H9 (cell line): ENCODE data around the gene ASB15. TPM values are rescaled to one million over a fixed set of nuclear protein-coding genes. Genes with fewer than 3 reads are reported as not detected.

ENCODE experiments used
- DNase-seq: peaks from one replicate; pipeline ENCODE4 v3.0.0-alpha.2; 2017
- H2AFZ ChIP-seq: one replicate; pipeline ENCODE4 v1.6.1; 2013; ENCODE audit warnings: mild to moderate bottlenecking, low read length, control low read depth, moderate library complexity
- H2AK5ac ChIP-seq: 2 replicates; pipeline ENCODE4 v1.6.1; 2013; ENCODE audit warnings: low read length, control low read depth, mixed read lengths; ENCODE audit not compliant: insufficient read length
- H2BK120ac ChIP-seq: one replicate; pipeline ENCODE4 v1.6.1; 2013; ENCODE audit warnings: low read depth, mild to moderate bottlenecking, low read length, control low read depth, inconsistent platforms; ENCODE audit not compliant: poor library complexity, severe bottlenecking
- H2BK12ac ChIP-seq: 2 replicates; pipeline ENCODE4 v1.6.1; 2013; ENCODE audit warnings: low read length, control low read depth, mixed read lengths, low read depth; ENCODE audit not compliant: insufficient read length
- H2BK15ac ChIP-seq: 2 replicates; pipeline ENCODE4 v1.6.1; 2013; ENCODE audit warnings: low read depth, low read length, control low read depth
- H2BK20ac ChIP-seq: one replicate; pipeline ENCODE4 v1.6.1; 2013; ENCODE audit warnings: low read depth, mild to moderate bottlenecking, low read length, control low read depth, inconsistent platforms; ENCODE audit not compliant: poor library complexity, severe bottlenecking
- H2BK5ac ChIP-seq: 2 replicates; pipeline ENCODE4 v1.6.1; 2013; ENCODE audit warnings: low read length, control low read depth, mixed read lengths; ENCODE audit not compliant: insufficient read length
- H3K14ac ChIP-seq: 2 replicates; pipeline ENCODE4 v1.6.1; 2013; ENCODE audit warnings: low read length, control low read depth; ENCODE audit not compliant: insufficient read depth
- H3K18ac ChIP-seq: 2 replicates; pipeline ENCODE4 v1.6.1; 2013; ENCODE audit warnings: low read depth, mild to moderate bottlenecking, mixed read lengths, low read length, control low read depth; ENCODE audit not compliant: insufficient read length
- H3K23ac ChIP-seq: 2 replicates; pipeline ENCODE4 v1.6.1; 2013; ENCODE audit warnings: low read length, control low read depth, mixed read lengths, low read depth; ENCODE audit not compliant: insufficient read length
- H3K23me2 ChIP-seq: 2 replicates; pipeline ENCODE4 v1.6.1; 2013; ENCODE audit warnings: low read depth, mild to moderate bottlenecking, mixed read lengths, low read length, control low read depth; ENCODE audit not compliant: insufficient read length, poor library complexity, severe bottlenecking
- H3K27ac ChIP-seq: 2 replicates; pipeline ENCODE4 v1.5.1; 2013; ENCODE audit warnings: low read length, control low read depth, mixed read lengths, low read depth; ENCODE audit not compliant: insufficient read length
- H3K27me3 ChIP-seq: 2 replicates; pipeline ENCODE4 v1.6.1; 2013; ENCODE audit warnings: low read length, control low read depth, inconsistent platforms; ENCODE audit not compliant: insufficient read depth
- H3K4ac ChIP-seq: 2 replicates; pipeline ENCODE4 v1.6.1; 2013; ENCODE audit warnings: low read depth, mild to moderate bottlenecking, control low read depth, inconsistent platforms, low read length, moderate library complexity
- H3K4me1 ChIP-seq: 2 replicates; pipeline ENCODE4 v1.6.1; 2013; ENCODE audit warnings: low read length, control low read depth, inconsistent platforms; ENCODE audit not compliant: insufficient read depth
- H3K4me2 ChIP-seq: 2 replicates; pipeline ENCODE4 v1.6.1; 2013; ENCODE audit warnings: low read length, control low read depth, mixed read lengths; ENCODE audit not compliant: insufficient read length, insufficient read depth
- H3K56ac ChIP-seq: 2 replicates; pipeline ENCODE4 v1.6.1; 2013; ENCODE audit warnings: low read depth, mild to moderate bottlenecking, mixed read lengths, low read length, control low read depth; ENCODE audit not compliant: insufficient read length
- H3K79me1 ChIP-seq: 2 replicates; pipeline ENCODE4 v1.6.1; 2013; ENCODE audit warnings: low read depth, mild to moderate bottlenecking, moderate library complexity, low read length, control low read depth, inconsistent platforms; ENCODE audit not compliant: insufficient read depth, poor library complexity, severe bottlenecking
- H3K79me2 ChIP-seq: 2 replicates; pipeline ENCODE4 v1.6.1; 2013; ENCODE audit warnings: low read length, control low read depth, inconsistent platforms; ENCODE audit not compliant: insufficient read depth
- H3K9ac ChIP-seq: 2 replicates; pipeline ENCODE4 v1.6.1; 2013; ENCODE audit warnings: low read length, control low read depth, mixed read lengths; ENCODE audit not compliant: insufficient read length; ENCODE audit errors: extremely low read depth
- H3K9me3 ChIP-seq: one replicate; pipeline ENCODE4 v1.6.1; 2013; ENCODE audit warnings: low read depth, low read length, inconsistent platforms; ENCODE audit not compliant: control insufficient read depth
- H3T11ph ChIP-seq: one replicate; pipeline ENCODE4 v1.6.1; 2013; ENCODE audit warnings: mild to moderate bottlenecking, low read length, control low read depth, inconsistent platforms
- H4K20me1 ChIP-seq: one replicate; pipeline ENCODE4 v1.6.1; 2013; ENCODE audit not compliant: control insufficient read depth, insufficient read length, insufficient read depth
- H4K5ac ChIP-seq: 2 replicates; pipeline ENCODE4 v1.6.1; 2013; ENCODE audit warnings: low read depth, mild to moderate bottlenecking, mixed read lengths, low read length, control low read depth; ENCODE audit not compliant: insufficient read length
- H4K8ac ChIP-seq: replicated peaks from 2 replicates; pipeline ENCODE4 v1.6.1; 2013; ENCODE audit warnings: low read length, control low read depth, mixed read lengths, low read depth; ENCODE audit not compliant: insufficient read length
- H4K91ac ChIP-seq: 2 replicates; pipeline ENCODE4 v1.6.1; 2013; ENCODE audit warnings: low read depth, mild to moderate bottlenecking, moderate library complexity, mixed read lengths, low read length, control low read depth; ENCODE audit not compliant: insufficient read length
- H3K27ac Mint-ChIP-seq, 3 experiments: 2 replicates in 2 of 3; 3 replicates in 1 of 3; pipeline ENCODE4 v1.8.0; 2020 to 2021; ENCODE audit warnings: mixed read lengths in 3 of 3, mild to moderate bottlenecking in 1 of 3, moderate library complexity in 1 of 3
- H3K27me3 Mint-ChIP-seq: 2 replicates; pipeline ENCODE4 v1.8.0; 2021; ENCODE audit warnings: low read depth, mild to moderate bottlenecking, moderate library complexity, mixed read lengths
- H3K36me3 Mint-ChIP-seq, 3 experiments: 2 replicates in 2 of 3; 3 replicates in 1 of 3; pipeline ENCODE4 v1.8.0; 2020 to 2021; ENCODE audit warnings: low read depth in 3 of 3, mixed read lengths in 3 of 3; ENCODE audit not compliant: insufficient read depth in 1 of 3
- H3K4me1 Mint-ChIP-seq, 2 experiments: 2 replicates each; pipeline ENCODE4 v1.8.0; 2020; ENCODE audit warnings: mixed read lengths in 2 of 2
- H3K4me3 Mint-ChIP-seq, 2 experiments: 2 replicates in 1 of 2; 3 replicates in 1 of 2; pipeline ENCODE4 v1.8.0; 2020 to 2021; ENCODE audit warnings: mild to moderate bottlenecking in 2 of 2, mixed read lengths in 2 of 2, moderate library complexity in 1 of 2
- H3K9me3 Mint-ChIP-seq, 2 experiments: 2 replicates in 1 of 2; 3 replicates in 1 of 2; pipeline ENCODE4 v1.8.0; 2020; ENCODE audit warnings: mild to moderate bottlenecking in 2 of 2, mixed read lengths in 2 of 2, moderate library complexity in 1 of 2
- WGBS: extraction: QIAGEN DNeasy Blood & Tissue Kit; methylation state at CpG from one replicate; pipeline ENCODE4 v1.1.7; 2013; ENCODE audit warnings: missing lambda C conversion rate, low lambda C conversion rate, mixed read lengths; ENCODE audit not compliant: insufficient read length; ENCODE audit errors: extremely low coverage; 5-methylcytosine and 5-hydroxymethylcytosine counted together
- total RNA-seq: library from RNA; stranded (reverse); gene quantifications from 2 replicates; pipeline ENCODE4 v1.2.1, GENCODE V29; 2021
- TF ChIP-seq, protein P1 (sequence below): fragments of 200-600 bp; sonication (generic); conservative IDR thresholded peaks from 3 replicates; pipeline ENCODE4 v1.8.0; 2021; ENCODE audit warnings: antibody characterized with exemption, mild to moderate bottlenecking

The ASB15 gene
- total RNA-seq, 1 experiment from 2014 or later: not detected

DNA sequence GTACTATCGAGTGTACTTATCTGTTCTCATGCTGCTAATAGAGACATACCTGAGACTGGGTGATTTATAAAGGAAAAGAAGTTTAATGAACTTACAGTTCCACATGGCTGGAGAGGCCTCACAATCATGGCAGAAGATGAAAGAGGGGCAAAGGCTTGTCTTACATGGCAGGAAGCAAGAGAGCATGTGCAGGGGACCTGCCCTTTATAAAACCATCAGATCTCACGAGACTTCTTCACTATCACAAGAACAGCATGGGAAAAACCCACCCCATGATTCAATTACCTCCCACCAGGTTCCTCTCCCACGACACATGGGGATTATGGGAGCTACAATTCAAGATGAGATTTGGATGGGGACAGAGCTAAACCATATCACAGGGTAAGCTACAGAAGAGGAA is 48.5 kb upstream of the ASB15 start:
- no peaks in the 10 kb centered on the region for H3K4me1 ChIP-seq
- H3K27me3 ChIP-seq: no peaks in the 10 kb centered on the region
- no peak overlapping the region for H3K4me3 Mint-ChIP-seq
- H3K18ac ChIP-seq: no peak overlapping the region
- no peak overlapping the region for H3K9ac ChIP-seq
- peaks cover 6% of the 10 kb centered on the region for H3K23me2 ChIP-seq
- no peak overlapping the region for H2BK5ac ChIP-seq
- H4K5ac ChIP-seq: no peak overlapping the region
- peaks cover 12 to 34% (median 28%) of the 10 kb centered on the region in 3 experiments; a peak in 6 of 7 replicates for H3K36me3 Mint-ChIP-seq
- H3K56ac ChIP-seq: no peak overlapping the region
- H4K20me1 ChIP-seq: no peaks in the 10 kb centered on the region
- peaks cover 3% of the 10 kb centered on the region; the same call in 1 of the 2 replicates for H3K79me2 ChIP-seq
- no peak overlapping the region for H3K27ac ChIP-seq
- H3K4ac ChIP-seq: no peak overlapping the region
- H2BK12ac ChIP-seq: no peak overlapping the region
- H2AFZ ChIP-seq: no peak overlapping the region
- H2BK20ac ChIP-seq: no peak overlapping the region
- H3K4me2 ChIP-seq: no peak overlapping the region
- H4K8ac ChIP-seq: no peak overlapping the region
- H4K91ac ChIP-seq: no peak overlapping the region
- no CpG with 5 or more reads among the region's 3 CpGs for WGBS
- no peak overlapping the region for H3K27ac Mint-ChIP-seq
- no peaks in the 10 kb centered on the region; a peak in 1 of 4 replicates for H3K4me1 Mint-ChIP-seq
- TF ChIP-seq, protein P1, sequence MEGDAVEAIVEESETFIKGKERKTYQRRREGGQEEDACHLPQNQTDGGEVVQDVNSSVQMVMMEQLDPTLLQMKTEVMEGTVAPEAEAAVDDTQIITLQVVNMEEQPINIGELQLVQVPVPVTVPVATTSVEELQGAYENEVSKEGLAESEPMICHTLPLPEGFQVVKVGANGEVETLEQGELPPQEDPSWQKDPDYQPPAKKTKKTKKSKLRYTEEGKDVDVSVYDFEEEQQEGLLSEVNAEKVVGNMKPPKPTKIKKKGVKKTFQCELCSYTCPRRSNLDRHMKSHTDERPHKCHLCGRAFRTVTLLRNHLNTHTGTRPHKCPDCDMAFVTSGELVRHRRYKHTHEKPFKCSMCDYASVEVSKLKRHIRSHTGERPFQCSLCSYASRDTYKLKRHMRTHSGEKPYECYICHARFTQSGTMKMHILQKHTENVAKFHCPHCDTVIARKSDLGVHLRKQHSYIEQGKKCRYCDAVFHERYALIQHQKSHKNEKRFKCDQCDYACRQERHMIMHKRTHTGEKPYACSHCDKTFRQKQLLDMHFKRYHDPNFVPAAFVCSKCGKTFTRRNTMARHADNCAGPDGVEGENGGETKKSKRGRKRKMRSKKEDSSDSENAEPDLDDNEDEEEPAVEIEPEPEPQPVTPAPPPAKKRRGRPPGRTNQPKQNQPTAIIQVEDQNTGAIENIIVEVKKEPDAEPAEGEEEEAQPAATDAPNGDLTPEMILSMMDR: no peak
- H3K9me3 Mint-ChIP-seq: no peaks in the 10 kb centered on the region; a peak in 1 of 5 replicates
- H2AK5ac ChIP-seq: no peak overlapping the region
- H3T11ph ChIP-seq: no peak overlapping the region
- no peak overlapping the region for H2BK15ac ChIP-seq
- DNase-seq: no peak
- no peak overlapping the region for H3K23ac ChIP-seq
- no peaks in the 10 kb centered on the region for H3K9me3 ChIP-seq
- no peak overlapping the region for H2BK120ac ChIP-seq
- H3K79me1 ChIP-seq: no peaks in the 10 kb centered on the region
- H3K14ac ChIP-seq: no peak overlapping the region
- no peaks in the 10 kb centered on the region for H3K27me3 Mint-ChIP-seq
